Prostate gland (tissue), 2 donors: ENCODE measurements around the gene DDTL.

ENCODE experiments used
- CTCF ChIP-seq, 4 experiments: fragments of 200-600 bp in 2 of 4; fragments of 450-650 bp in 2 of 4; sonication (generic) in 2 of 4; IDR thresholded peaks; 1 replicate in 3 of 4; 2 replicates in 1 of 4; pipeline ENCODE4 v1.5.1; 2016 to 2019; ENCODE audit warnings: antibody characterized with exemption in 4 of 4, mild to moderate bottlenecking in 2 of 4, moderate library complexity in 2 of 4
- POLR2A ChIP-seq: fragments of 450-650 bp; IDR thresholded peaks from one replicate; pipeline ENCODE4 v1.6.1; 2016; ENCODE audit warnings: antibody characterized with exemption, mild to moderate bottlenecking

DNA sequence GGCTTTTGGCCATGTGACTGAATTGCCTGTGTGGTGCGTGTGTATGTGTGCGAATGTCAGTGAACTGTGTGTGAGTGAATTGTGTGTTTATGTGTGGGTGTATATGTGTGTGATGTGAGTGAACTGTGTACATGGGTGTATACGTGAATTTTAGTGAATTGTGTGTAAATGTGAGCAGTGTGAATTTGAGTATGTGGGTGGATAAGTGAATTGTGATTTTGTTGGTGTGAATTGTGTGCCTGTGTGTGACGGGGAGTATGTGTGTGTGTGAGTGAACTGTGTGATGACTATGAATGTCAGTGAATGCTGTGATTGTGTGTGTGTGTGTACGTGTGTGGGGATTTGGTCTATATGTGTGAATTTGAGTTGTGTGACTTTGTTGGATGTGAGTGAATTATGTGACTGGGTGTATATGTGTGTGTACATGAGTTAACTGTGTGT lies 3.5 kb downstream of the DDTL start:
- TF ChIP-seq POLR2A (no peak), CTCF (IDR thresholded peaks at IDR 0.05) (no peak)
